Mononuclear cell (primary cell): ENCODE measurements around the gene FAM199X. TPM values are rescaled to one million over a fixed set of nuclear protein-coding genes. Genes with fewer than 3 reads are reported as not detected.

Source experiments
- H3K27me3 ChIP-seq: 2 replicates; pipeline ENCODE4 v1.6.0; 2011; ENCODE audit warnings: low read length, control low read depth; ENCODE audit not compliant: insufficient read depth
- H3K4me1 ChIP-seq: 2 replicates; pipeline ENCODE4 v1.5.1; 2011; ENCODE audit warnings: mild to moderate bottlenecking, low read length, control low read depth; ENCODE audit not compliant: insufficient read depth
- H3K4me3 ChIP-seq: 2 replicates; pipeline ENCODE4 v1.5.1; 2011; ENCODE audit warnings: mild to moderate bottlenecking, low read length, moderate library complexity
- H3K9me3 ChIP-seq: 2 replicates; pipeline ENCODE4 v1.5.1; 2011; ENCODE audit warnings: low read depth, mild to moderate bottlenecking, control low read depth, low read length
- total RNA-seq: library from RNA; depleted of rRNA; stranded (reverse); fragments of >200 nt; gene quantifications from one replicate; pipeline ENCODE4 v1.2.3, GENCODE V29; 2012

The FAM199X gene
- total RNA-seq = 35.3 TPM

DNA sequence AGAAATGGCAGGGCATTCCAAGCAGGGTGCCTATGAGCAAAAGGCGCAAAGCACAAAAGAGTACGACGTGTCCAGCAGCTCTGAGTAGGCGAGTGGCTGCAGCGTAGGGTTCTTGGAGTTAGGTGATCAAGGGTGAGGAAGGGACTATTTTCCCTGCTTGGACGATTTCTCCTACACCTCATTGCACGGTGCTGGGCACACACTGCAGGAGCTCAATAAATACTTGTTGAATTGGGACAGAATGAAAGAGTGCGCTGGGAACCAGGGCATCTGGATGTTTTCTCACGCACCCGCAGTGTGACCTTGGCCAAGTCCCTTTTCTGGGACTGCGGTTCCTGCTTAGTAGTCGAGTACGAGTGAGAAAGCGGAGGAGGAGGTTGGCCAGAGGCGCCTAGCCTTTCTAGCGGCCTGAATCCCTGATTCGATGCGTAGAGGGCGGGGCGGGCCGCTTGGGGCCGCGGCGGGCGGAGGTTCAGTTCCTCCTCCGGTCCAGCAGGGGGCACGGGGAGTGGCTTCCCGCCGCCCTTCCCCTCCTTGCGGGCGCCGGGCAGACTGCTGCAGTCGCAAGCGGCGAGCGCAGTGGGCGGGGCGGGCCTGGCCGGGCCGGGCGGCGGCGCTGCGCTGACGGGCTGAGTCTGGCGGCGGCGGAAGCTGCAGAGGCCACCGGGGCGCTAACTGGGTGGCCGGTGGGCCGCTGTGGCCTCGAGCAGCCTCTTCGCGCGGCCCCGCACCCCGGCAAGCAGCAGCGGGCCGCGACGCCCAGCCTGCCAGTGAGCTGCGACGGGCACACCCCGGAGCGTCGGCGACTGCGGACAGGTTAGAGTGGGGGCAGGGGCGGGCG, at the start of gene FAM199X:
TSS of gene FAM199X (plus strand) at position 560 of the 841 bp plus-strand sequence. CDS start 333 bp downstream, outside the sequence.
- peaks cover 23% of the 10 kb centered on the region for H3K4me1 ChIP-seq
- H3K9me3 ChIP-seq = no peaks in the 10 kb centered on the region
- no peaks in the 10 kb centered on the region for H3K27me3 ChIP-seq
- peak within 1 kb of the TSS; percentile 67 for H3K4me3 ChIP-seq

DNA sequence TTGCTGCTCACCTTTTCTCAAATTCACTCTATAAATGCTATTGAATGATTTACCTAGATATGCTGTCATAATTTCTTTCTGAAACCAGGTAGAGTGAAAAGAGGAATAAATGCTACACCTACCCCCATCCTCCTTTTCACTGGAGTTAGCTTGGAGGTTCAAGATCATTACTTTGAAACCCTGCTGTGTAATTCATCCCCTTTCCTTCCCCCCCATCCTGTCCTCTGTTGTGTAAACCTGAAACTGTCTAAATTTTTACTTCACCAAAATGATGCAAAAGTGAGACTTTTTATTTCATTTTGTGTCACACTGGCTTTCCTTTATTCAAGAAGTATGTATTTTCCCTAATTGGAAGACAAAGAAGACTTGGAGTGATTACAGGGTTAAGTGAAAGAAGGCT, 48.5 kb upstream of the FAM199X start:
- no peak overlapping the region for H3K4me3 ChIP-seq
- H3K27me3 ChIP-seq = no peaks in the 10 kb centered on the region

DNA sequence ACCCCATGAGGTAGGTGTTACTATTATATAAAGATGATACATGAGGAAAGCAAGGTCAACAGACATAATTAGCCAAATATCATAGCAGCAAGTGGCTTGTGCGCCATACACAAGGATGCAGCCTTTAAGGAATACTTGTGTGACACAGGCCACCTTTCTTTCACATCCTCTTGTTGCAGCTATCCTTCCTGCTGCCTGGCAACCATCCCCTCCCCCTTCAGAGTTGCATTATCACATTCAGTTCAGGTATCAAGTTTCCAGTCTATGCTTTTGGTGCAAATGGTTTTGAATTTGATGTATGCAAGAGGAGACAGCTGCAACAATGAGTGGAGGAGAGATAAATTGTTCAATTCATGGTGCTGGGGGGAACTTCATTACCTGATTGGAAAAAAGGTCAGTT, 47.5 kb upstream of the FAM199X start:
- H3K9me3 ChIP-seq = no peaks in the 10 kb centered on the region
- no peaks in the 10 kb centered on the region for H3K27me3 ChIP-seq
- no peak overlapping the region for H3K4me3 ChIP-seq
- H3K4me1 ChIP-seq = peaks cover 11% of the 10 kb centered on the region

More for the DNA sequence above, 48.5 kb upstream of the FAM199X start:
- no peaks in the 10 kb centered on the region for H3K9me3 ChIP-seq
- H3K4me1 ChIP-seq = peaks cover 5% of the 10 kb centered on the region

DNA sequence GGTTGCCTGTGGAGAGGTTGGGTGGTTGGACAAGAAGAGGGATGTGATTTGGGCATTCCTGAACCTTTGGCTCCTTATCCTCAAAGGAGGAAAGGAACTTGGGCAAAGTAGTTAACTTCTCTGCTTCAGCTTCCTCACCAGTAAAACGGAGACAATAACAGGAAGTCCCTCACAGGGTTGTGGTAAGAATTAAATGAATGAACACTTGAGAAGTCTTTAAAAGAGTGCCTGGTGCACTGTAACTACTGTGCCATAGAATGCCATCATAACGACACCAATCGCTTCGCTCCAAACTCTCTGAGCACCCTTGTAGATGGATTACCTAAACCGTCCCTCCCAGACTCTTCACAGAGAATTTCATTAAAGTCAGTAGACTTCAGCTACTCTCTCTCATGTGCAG, 43.4 kb upstream of the FAM199X start:
- Histone ChIP-seq H3K27me3 (no peaks in the 10 kb centered on the region), H3K4me3 (no peak overlapping the region), H3K9me3 (no peaks in the 10 kb centered on the region), H3K4me1 (peaks cover 11% of the 10 kb centered on the region)

DNA sequence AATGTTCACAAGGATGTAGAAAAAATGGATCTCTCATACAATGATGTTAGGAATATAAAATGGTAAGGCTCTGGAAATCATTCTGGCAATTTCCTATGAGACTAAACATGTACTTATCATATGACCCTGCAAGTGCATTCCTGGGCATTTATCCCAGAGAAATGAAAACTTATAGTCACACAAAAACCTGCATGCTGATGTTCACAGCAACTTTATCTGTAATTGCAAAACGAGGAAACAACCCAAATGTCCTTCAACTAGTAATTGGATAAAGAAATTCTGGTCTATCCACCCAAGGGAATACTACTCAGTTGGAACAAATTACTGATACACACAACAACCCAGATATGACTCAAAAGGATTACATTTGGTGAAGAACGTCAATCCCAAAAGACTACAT, 39.4 kb upstream of the FAM199X start:
- Histone ChIP-seq H3K27me3 (no peaks in the 10 kb centered on the region), H3K4me3 (no peak overlapping the region), H3K4me1 (peaks cover 11% of the 10 kb centered on the region), H3K9me3 (no peaks in the 10 kb centered on the region)

DNA sequence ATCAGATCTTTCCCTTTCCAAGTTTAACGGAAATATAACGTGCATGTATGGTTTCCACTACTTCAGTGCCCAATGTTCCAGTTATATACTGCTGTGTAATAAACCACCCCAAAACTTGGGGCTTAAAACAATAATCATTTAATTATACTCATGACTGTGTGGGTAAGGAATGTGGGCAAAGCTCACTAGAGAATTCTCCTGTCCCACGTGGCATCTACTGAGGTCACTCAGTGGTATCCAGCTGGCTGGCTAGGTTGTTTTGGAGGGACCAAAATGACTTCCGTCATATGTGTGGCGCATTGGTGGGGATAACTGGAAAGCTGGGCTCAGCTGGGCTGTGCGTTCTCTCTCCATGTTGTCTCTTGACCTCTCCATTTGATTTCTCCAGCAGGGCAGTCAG, 35.4 kb upstream of the FAM199X start:
- no peaks in the 10 kb centered on the region for H3K9me3 ChIP-seq
- no peaks in the 10 kb centered on the region for H3K27me3 ChIP-seq
- peaks cover 13% of the 10 kb centered on the region for H3K4me1 ChIP-seq
- no peak overlapping the region for H3K4me3 ChIP-seq

DNA sequence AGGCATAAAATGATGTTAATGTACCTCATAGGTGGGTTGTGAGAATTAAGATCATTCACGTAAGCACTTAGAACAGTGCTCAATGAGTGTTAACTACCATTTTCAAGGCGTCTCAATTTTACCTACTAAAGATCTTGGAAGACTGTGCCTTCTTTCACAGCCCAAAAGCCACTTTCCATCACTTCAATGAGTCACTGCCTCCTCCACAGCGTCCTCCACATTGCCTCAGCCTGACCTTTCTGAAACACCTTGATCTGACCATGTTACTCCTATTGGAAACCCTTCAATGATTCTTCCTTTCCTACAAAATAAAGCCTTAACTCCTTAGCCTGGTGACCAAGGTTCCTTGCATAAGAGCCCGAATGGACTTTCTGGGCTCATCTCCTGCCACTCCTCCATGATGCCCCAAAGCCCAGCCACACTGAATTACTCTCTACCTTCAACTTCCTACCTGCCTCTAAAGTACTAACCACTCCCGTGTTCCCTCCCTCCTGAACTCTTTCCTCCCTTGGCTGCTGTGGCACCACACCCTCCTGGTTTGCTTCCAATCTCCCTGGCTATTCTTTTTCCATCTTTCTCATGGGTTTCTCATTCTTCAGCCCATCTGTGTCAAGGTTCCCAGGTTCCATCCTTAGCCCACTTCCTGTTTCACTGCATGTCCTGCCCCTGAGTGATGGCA, 31.5 kb upstream of the FAM199X start:
- Histone ChIP-seq H3K27me3 (no peaks in the 10 kb centered on the region), H3K4me1 (peaks cover 19% of the 10 kb centered on the region), H3K9me3 (no peaks in the 10 kb centered on the region), H3K4me3 (no peak overlapping the region)

DNA sequence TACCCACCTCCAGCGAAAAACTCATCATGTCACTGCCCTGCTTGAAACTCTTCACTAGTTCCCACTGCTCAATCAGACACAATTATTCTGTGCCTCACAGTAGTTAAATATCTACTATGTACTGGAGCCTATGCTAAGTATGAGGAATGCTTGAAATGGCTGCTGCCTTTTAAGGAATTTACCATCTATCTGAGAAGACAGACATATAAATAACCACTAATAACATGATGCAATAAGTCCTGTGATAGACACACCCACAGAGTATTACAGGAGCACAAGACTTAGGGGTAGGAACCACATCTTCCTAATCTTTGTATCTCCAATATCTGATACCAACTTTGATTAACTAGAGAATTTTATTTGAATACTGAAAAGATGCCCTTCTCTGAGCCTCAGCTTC, 30.6 kb upstream of the FAM199X start:
- Histone ChIP-seq H3K27me3 (no peaks in the 10 kb centered on the region), H3K4me3 (no peak overlapping the region), H3K9me3 (no peaks in the 10 kb centered on the region), H3K4me1 (peaks cover 19% of the 10 kb centered on the region)

DNA sequence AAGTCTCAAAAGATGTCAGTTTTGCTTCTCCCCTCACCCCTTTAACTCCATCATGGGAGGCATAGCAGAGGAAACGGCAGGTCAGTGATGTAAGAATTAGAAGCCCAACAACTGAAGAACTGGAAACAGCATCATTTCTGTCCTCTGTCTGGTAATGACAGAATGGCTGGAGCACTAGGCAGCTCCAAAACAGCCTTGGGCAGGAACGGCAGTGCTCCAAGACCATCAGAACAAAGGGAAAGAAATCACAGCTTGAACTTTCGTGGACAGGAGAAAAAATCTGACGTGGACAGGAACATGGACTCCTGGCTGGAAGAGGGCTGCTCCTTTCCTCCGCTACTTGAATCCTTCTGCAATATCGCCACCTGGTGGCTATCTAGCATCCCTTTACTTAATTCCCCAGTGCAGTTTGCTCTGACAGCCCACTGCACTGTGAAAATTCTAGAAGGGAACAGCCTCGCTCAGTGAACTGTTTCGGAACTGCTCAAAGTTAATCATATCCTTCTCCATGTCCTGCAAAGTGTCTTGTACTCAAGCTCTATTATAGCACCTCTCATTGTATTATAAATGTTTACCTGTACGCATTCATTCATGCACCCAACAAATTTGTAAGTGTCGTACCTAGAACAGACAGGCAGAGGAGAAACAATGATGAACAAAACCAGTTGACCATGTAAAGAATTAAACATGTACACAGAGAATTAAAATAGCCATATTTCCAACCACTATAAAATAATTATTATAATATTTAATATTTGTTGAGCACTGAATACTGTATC, 29.8 kb upstream of the FAM199X start:
- Histone ChIP-seq H3K4me3 (no peak overlapping the region), H3K27me3 (no peaks in the 10 kb centered on the region), H3K9me3 (no peaks in the 10 kb centered on the region), H3K4me1 (peaks cover 19% of the 10 kb centered on the region)

DNA sequence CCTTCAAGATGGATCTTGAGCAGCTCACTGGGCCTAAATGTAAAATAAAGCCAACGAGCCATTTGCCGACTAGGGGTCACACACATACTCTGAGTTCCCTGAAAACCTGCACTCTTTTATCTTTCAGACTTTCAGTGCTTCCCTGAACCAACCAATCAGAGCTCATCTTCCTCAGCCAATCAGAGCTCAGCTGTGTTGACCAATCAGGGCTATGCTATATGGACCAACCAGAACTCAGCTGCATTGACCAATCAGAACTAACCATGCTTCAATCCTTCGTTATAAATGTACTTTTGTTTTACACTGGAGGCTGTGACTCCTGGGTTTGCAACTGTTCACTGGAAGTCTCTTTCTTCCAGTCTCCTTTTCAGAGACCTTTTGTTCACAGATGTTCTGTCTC, 28.8 kb upstream of the FAM199X start:
- Histone ChIP-seq H3K9me3 (no peaks in the 10 kb centered on the region), H3K4me1 (peaks cover 19% of the 10 kb centered on the region), H3K27me3 (no peaks in the 10 kb centered on the region), H3K4me3 (no peak overlapping the region)

DNA sequence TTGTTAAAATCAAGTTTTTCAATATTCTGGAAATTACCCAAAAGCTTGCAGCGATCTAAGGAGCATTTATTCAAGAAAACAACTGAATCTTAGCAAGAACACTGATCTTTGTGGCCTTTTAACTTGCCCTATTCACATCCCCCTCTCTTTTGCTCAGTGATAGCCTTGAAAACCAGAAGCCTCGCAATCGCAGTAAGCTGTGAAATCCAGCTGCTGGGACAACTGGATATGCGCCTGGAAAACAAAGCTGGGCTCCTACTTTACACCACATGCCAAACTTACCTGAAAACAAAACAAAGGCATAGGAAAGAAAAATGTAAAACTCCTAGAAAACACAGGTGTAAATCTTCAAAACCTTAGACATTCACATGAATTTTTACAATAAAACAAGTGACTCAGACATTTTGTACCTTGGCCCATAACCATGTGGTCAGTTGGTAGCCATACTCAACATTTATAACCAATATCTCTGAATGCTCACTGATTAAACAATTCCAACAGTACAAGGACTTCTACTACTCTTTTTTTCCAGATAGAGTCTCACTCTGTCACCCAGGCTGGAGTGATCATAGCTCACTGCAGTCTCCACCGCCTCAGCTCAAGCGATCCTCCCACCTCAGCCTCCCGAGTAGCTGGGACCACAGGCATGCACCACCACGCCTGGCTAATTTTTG, 25.0 kb upstream of the FAM199X start:
- no peak overlapping the region for H3K4me3 ChIP-seq
- H3K4me1 ChIP-seq = peaks cover 4% of the 10 kb centered on the region
- no peaks in the 10 kb centered on the region for H3K27me3 ChIP-seq
- H3K9me3 ChIP-seq = no peaks in the 10 kb centered on the region

DNA sequence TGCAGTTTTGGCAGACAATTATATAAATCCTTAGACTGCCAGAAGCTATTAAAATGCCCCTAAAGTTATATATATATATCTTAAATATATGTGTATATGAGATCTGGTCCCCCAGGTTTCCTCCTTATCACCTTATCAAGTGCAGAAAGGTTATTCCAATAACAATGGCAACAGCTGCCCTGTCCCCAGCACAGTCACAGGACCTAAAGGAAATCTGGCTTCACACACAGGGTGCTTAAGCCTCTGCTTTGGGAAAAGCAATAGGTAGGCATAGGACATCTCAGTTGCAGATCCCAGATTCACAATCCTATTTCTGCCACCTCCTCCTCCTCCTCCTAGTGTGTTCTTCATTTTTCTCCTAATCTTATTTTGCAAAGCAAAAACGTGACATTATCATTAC, 15.2 kb upstream of the FAM199X start:
- H3K4me3 ChIP-seq = no peak overlapping the region
- H3K27me3 ChIP-seq = no peaks in the 10 kb centered on the region
- H3K4me1 ChIP-seq = peaks cover 11% of the 10 kb centered on the region
- no peaks in the 10 kb centered on the region for H3K9me3 ChIP-seq

DNA sequence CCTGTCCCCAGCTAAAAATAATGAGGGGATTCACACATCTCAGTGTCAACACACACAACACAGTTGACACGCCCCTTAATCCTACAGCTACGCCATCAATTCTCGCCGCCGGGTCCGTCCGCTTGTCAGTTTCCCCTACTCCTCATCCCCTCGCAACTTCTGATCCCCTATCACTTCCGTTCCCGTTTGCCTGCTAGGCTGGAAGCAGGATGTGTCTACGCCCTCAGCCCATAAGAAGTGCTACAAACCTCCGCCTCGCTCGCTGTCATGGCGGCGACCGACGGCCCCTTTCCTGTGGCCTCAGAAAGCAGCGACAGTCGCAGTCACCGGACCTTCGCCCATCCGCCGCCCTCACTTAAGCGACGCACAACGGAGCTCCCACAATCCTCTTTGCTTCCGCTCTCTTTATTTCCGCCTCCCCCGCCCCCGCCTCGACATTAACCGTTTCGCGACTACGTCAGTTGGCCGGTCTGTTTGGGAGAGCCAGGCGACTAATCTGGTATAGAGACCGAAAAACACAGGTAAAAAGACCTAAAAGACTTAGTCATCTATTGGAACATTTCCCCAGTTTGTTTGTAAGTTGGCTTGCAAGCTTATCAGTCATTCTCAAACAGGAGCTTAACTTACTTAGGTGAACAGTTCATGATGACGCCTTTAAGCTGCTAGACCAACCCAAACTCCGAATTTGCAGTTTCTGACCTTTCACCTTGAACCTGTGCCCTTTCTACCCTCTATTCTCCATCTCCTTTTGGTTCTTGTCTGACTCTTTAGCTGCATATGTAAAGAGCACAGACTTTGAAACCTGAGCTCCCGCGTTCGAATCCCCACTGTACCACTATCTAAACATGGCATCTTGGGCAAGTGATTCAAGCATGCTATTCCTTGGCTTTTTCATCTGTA, 9.4 kb upstream of the FAM199X start, which contains the start of gene SLC25A53:
TSS of gene SLC25A53 (minus strand) at position 380 of the 900 bp plus-strand sequence. CDS start 51,752 bp downstream, outside the sequence.
- peak within 1 kb of the TSS; percentile 61 for H3K4me3 ChIP-seq
- H3K27me3 ChIP-seq = no peaks in the 10 kb centered on the region
- no peaks in the 10 kb centered on the region for H3K9me3 ChIP-seq
- H3K4me1 ChIP-seq = peaks cover 13% of the 10 kb centered on the region
